WERI-Rb-1 (cell line): ENCODE data around the gene BZW2.

Source experiments
- DNase-seq: peaks from one replicate; pipeline ENCODE4 v3.0.0-alpha.2; 2020
- H3K27ac ChIP-seq: fragments of 250-450 bp; sonication (Bioruptor Pico); 2 replicates; pipeline ENCODE4 v1.5.1; 2020; ENCODE audit warnings: mild to moderate bottlenecking, moderate library complexity
- H3K27me3 ChIP-seq: fragments of 250-450 bp; sonication (Bioruptor Pico); 2 replicates; pipeline ENCODE4 v1.5.1; 2021; ENCODE audit warnings: mild to moderate bottlenecking, low read depth, moderate library complexity; ENCODE audit not compliant: insufficient read depth, severe bottlenecking
- H3K36me3 ChIP-seq: fragments of 250-450 bp; sonication (Bioruptor Pico); 2 replicates; pipeline ENCODE4 v1.5.1; 2020; ENCODE audit warnings: mild to moderate bottlenecking, moderate library complexity
- H3K4me3 ChIP-seq: 2 replicates; pipeline ENCODE4 v1.5.1; 2011; ENCODE audit warnings: low read depth, mild to moderate bottlenecking, control low read depth, low read length
- H3K9me3 ChIP-seq: fragments of 250-450 bp; sonication (Bioruptor Pico); 2 replicates; pipeline ENCODE4 v1.5.1; 2021; ENCODE audit warnings: mild to moderate bottlenecking, moderate library complexity; ENCODE audit not compliant: severe bottlenecking
- TF ChIP-seq, protein P1 (sequence below): IDR thresholded peaks from 2 replicates; pipeline ENCODE4 v1.5.1; 2011; ENCODE audit warnings: low read depth, mild to moderate bottlenecking, control low read depth, inconsistent platforms, low read length

BZW2 gene

GRCh38 chr7:16619979-16620408, 26.0 kb upstream of the BZW2 start:
- TF ChIP-seq, protein P1, sequence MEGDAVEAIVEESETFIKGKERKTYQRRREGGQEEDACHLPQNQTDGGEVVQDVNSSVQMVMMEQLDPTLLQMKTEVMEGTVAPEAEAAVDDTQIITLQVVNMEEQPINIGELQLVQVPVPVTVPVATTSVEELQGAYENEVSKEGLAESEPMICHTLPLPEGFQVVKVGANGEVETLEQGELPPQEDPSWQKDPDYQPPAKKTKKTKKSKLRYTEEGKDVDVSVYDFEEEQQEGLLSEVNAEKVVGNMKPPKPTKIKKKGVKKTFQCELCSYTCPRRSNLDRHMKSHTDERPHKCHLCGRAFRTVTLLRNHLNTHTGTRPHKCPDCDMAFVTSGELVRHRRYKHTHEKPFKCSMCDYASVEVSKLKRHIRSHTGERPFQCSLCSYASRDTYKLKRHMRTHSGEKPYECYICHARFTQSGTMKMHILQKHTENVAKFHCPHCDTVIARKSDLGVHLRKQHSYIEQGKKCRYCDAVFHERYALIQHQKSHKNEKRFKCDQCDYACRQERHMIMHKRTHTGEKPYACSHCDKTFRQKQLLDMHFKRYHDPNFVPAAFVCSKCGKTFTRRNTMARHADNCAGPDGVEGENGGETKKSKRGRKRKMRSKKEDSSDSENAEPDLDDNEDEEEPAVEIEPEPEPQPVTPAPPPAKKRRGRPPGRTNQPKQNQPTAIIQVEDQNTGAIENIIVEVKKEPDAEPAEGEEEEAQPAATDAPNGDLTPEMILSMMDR, result no peak
- DNase-seq, result no peak
- H3K36me3 ChIP-seq, result peaks cover 19% of the 10 kb centered on the region
- H3K27me3 ChIP-seq, result no peaks in the 10 kb centered on the region
- H3K27ac ChIP-seq, result no peak overlapping the region
- H3K4me3 ChIP-seq, result no peak overlapping the region
- no peaks in the 10 kb centered on the region for H3K9me3 ChIP-seq

DNA sequence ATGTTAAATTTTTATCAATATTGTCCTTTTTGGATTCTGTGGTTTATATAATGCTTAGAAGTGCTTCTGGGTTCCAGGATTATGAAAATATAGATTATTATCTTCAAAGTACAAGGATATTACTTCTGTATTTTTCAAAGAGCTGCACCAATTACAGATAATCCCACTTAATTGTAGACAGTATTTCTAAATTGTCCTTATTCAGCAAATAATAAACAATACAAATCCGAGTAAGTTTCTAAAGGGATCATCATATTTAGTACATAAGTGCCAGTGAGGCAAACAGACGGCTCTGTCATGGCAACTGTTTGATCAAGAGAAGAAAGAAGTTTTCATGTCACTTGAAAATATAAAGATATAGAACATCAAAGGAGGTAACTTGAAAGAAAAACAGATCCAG, 19.6 kb upstream of the BZW2 start:
- Histone ChIP-seq H3K36me3 (peaks cover 14% of the 10 kb centered on the region), H3K4me3 (no peak overlapping the region), H3K9me3 (no peaks in the 10 kb centered on the region), H3K27ac (no peak overlapping the region), H3K27me3 (no peaks in the 10 kb centered on the region)
- no peak for DNase-seq
- TF ChIP-seq, protein P1, result no peak

- Histone ChIP-seq H3K4me3 (no peak overlapping the region), H3K27ac (no peak overlapping the region), H3K27me3 (no peaks in the 10 kb centered on the region), H3K36me3 (peaks cover 11% of the 10 kb centered on the region), H3K9me3 (no peaks in the 10 kb centered on the region)
- DNase-seq, result no peak
- TF ChIP-seq, protein P1, result no peak
These were observed 18.7 kb upstream of the BZW2 start for GRCh38 chr7:16627236-16627635.

DNA sequence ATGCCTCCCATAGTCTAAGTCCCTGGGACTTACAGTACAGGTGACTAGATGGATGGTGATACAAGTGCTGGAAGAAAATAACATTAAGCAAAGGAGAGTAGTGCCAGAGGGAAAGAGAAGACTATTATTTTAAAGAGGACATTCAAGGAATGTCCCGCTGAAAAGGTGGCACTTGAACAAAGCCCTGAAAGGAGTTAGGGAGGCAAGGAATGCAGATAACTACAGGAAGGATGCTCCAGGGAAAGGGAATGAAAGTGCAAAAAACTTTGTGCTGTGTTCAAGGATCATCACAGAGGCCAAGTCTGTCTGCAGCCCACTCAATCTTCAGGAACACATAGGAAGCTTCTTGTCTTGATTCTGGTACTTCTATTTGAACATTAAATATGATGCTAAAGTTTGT, 15.3 kb upstream of the BZW2 start:
- H3K27me3 ChIP-seq, result no peaks in the 10 kb centered on the region
- no peaks in the 10 kb centered on the region; the same call in 1 of the 2 replicates for H3K36me3 ChIP-seq
- H3K9me3 ChIP-seq, result no peaks in the 10 kb centered on the region
- TF ChIP-seq, protein P1, result no peak
- no peak for DNase-seq
- H3K4me3 ChIP-seq, result no peak overlapping the region
- H3K27ac ChIP-seq, result no peak overlapping the region

GRCh38 chr7:16634271-16634738, 11.7 kb upstream of the BZW2 start:
- 0 out of 2 replicates have a peak, but pooled peaks cover 2% of the 10 kb centered on the region for H3K36me3 ChIP-seq
- no peaks in the 10 kb centered on the region for H3K9me3 ChIP-seq
- no peak overlapping the region for H3K27ac ChIP-seq
- TF ChIP-seq, protein P1, result no peak
- no peak overlapping the region for H3K4me3 ChIP-seq
- H3K27me3 ChIP-seq, result no peaks in the 10 kb centered on the region
- no peak for DNase-seq

- H3K36me3 ChIP-seq, result 0 out of 2 replicates have a peak, but pooled peaks cover 2% of the 10 kb centered on the region
- H3K4me3 ChIP-seq, result no peak overlapping the region
- no peaks in the 10 kb centered on the region for H3K27me3 ChIP-seq
- TF ChIP-seq, protein P1, result no peak
- no peaks in the 10 kb centered on the region for H3K9me3 ChIP-seq
- H3K27ac ChIP-seq, result no peak overlapping the region
- DNase-seq, result no peak
These were observed 9.4 kb upstream of the BZW2 start for GRCh38 chr7:16636555-16637101.
